Omental fat pad (tissue), 4 donors: Measurements from ENCODE around the gene SLC7A1. TPM values are rescaled to one million over a fixed set of nuclear protein-coding genes. Genes with fewer than 3 reads are reported as not detected.

Source experiments
- ATAC-seq: fragments of 150-250 bp; one replicate; pipeline ENCODE4 v1.9.1; 2016; ENCODE audit warnings: mild to moderate bottlenecking, moderate library complexity; ENCODE audit not compliant: low FRiP score
- DNase-seq: peaks from one replicate; pipeline ENCODE4 v3.0.0-alpha.2; 2019; ENCODE audit warnings: low spot score
- CTCF ChIP-seq, 3 donors: fragments of 450-650 bp; IDR thresholded peaks; one replicate each; pipeline ENCODE4 v1.5.1; 2016 to 2017; ENCODE audit warnings: antibody characterized with exemption in 3 of 3, mild to moderate bottlenecking in 3 of 3, moderate library complexity in 2 of 3
- total RNA-seq, 4 donors: library from RNA; depleted of rRNA; stranded (reverse); fragments of >200 nt; gene quantifications; one replicate each; pipeline ENCODE4 v1.1.0, GENCODE V29; 2016

The SLC7A1 gene
- total RNA-seq, 4 donors from 2014 or later, result 18.5 to 60.5 (median 25.8) TPM

DNA sequence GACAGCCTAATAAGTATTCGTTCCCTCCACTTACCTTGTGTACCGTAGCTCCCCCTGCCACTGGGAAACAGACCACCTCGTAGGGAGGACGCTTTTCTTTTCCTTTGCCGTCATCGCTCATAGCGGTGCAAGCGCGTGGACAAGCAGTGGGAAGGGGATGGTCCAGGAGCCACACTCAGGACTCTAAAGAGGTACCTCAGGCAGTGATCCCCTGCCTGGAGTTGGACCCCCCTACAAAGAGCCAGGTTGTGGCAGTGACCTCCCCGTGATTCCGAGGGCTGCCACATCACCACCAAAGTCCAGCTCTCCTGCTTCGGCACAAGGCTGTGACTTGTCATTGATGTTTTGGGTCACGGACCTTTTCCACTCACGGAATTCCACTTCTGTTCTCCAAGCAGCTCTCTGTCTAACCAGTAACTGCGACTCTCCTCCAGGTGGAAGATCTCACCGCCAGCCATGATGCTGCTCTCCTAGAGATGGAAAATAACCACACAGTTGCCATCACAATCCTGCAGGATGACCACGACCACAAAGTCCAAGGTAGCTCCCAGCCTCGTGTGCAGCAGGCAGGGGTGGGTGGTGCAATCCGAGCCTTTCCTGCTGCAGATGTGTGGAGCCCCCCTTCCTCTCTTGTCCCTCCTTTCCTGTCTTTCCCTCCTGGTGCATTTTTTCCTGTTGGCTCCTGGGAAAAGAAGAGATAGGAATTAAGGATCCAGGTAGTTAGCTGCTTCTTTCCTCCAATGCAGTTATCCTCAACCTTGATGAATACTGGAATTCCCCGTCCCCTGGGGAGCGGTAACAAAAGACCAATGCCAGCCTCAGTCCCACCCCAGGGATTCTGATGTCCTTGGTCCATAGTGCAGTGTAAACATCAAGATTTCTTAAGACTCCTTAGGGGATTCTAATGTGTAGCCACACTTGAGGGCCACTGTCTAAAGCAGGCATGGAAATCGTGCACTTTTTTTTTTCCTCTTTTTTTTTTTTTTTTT is 107.7 kb downstream of the SLC7A1 start:
- DNase-seq, result no peak
- ATAC-seq, result no peak

GRCh38 chr13:29486551-29486950 is 108.9 kb downstream of the SLC7A1 start:
- DNase-seq (no peak), ATAC-seq (no peak)
- TF ChIP-seq CTCF (IDR thresholded peaks at IDR 0.05), result no peak

More for the DNA sequence above, 107.7 kb downstream of the SLC7A1 start:
- no peak for TF ChIP-seq CTCF (IDR thresholded peaks at IDR 0.05)

GRCh38 chr13:29484796-29485195 is 110.7 kb downstream of the SLC7A1 start:
- no peak for TF ChIP-seq CTCF (IDR thresholded peaks at IDR 0.05)
- ATAC-seq (no peak), DNase-seq (no peak)

DNA sequence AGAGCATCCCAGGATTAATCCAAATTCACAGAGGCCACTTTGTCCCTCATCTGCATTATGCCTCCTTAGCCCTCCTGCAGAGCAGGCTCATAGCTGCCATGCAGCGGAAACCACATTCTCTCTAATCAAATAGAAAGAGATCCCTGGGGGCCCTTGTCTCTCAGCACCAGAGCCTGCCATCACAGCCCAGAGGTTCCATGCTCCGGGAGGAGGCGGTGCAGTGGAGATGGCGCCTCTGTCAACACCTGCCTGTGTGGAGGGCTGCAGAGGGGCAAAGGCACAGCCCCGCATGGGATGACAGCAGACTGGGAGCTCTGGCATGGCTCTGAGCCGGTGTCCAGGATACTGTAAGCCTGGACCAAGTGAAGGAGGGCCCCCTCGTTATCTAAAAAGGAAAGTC is 111.3 kb downstream of the SLC7A1 start:
- ATAC-seq (no peak), DNase-seq (no peak)
- no peak for TF ChIP-seq CTCF (IDR thresholded peaks at IDR 0.05)

GRCh38 chr13:29483623-29484022 is 111.9 kb downstream of the SLC7A1 start:
- no peak for ATAC-seq
- no peak for DNase-seq
- TF ChIP-seq CTCF (IDR thresholded peaks at IDR 0.05), result no peak

- DNase-seq, result no peak
- TF ChIP-seq CTCF (IDR thresholded peaks at IDR 0.05), result no peak
- ATAC-seq, result no peak
These were observed 112.3 kb downstream of the SLC7A1 start for GRCh38 chr13:29483211-29483610.

DNA sequence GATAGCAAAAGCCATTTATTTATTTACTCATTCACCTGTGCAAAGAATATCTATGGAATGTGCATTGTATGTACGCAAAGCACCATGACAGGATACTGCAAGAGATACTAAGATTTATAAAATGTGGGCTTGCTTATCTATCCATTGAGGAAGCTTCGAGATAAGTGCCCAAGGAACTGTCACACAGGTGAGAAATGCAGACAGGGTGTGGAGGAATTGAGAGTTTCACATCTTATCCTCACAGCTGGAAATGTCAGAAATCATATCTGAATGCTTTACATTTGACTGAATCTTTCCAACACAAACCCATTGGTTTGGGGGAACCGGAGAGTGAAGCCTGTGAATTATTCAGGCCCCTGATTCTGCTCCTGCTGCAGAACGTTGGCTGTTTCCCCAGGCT is 113.0 kb downstream of the SLC7A1 start:
- DNase-seq, result no peak
- TF ChIP-seq CTCF (IDR thresholded peaks at IDR 0.05), result no peak
- ATAC-seq, result no peak
